Stomach (tissue), 9 donors: ENCODE measurements around the gene HDAC9. TPM values are rescaled to one million over a fixed set of nuclear protein-coding genes. Genes with fewer than 3 reads are reported as not detected.
A peak's percentile ranks its signal among the peaks of the same experiment; 100 is the strongest.

Source experiments
- DNase-seq, 2 donors: peaks; one replicate each; pipeline versions ENCODE4 v3.0.0 to v3.0.0-alpha.2; 2013 to 2019
- H3K27ac ChIP-seq, 5 donors: fragments of 200-600 bp in 4 of 5; sonication (generic) in 4 of 5; one replicate each; pipeline ENCODE4 v1.5.1; 2013 to 2019; ENCODE audit warnings: mild to moderate bottlenecking in 1 of 5, moderate library complexity in 1 of 5
- H3K27me3 ChIP-seq, 3 donors: fragments of 200-600 bp; sonication (generic); one replicate each; pipeline ENCODE4 v1.5.1; 2017 to 2019; ENCODE audit warnings: mixed run types in 1 of 3
- H3K36me3 ChIP-seq, 4 donors: fragments of 200-600 bp; sonication (generic); 1 replicate in 3 of 4; 2 replicates in 1 of 4; pipeline ENCODE4 v1.5.1; 2016 to 2019
- H3K4me1 ChIP-seq, 4 donors: fragments of 200-600 bp; sonication (generic); one replicate each; pipeline ENCODE4 v1.5.1; 2016 to 2019
- H3K4me3 ChIP-seq, 4 donors: fragments of 200-600 bp; sonication (generic) in 3 of 4; one replicate each; pipeline ENCODE4 v1.5.1; 2016 to 2019; ENCODE audit warnings: mild to moderate bottlenecking in 1 of 4
- H3K9me3 ChIP-seq, 4 donors: fragments of 200-600 bp; sonication (generic); one replicate each; pipeline ENCODE4 v1.5.1; 2016 to 2019
- CTCF ChIP-seq, 7 experiments: fragments of 450-650 bp in 4 of 7; fragments of 200-600 bp in 3 of 7; sonication (generic) in 3 of 7; IDR thresholded peaks; one replicate each; pipeline ENCODE4 v1.5.1; 2016 to 2019; ENCODE audit warnings: antibody characterized with exemption in 7 of 7, control low read depth in 2 of 7, mild to moderate bottlenecking in 1 of 7
- EP300 ChIP-seq: sonication (generic); formaldehyde crosslinking; IDR thresholded peaks from one replicate; pipeline ENCODE4 v1.6.1; 2017; ENCODE audit warnings: antibody characterized with exemption
- POLR2A ChIP-seq, 4 donors: fragments of 450-650 bp; IDR thresholded peaks; one replicate each; pipeline ENCODE4 v1.6.1; 2016; ENCODE audit warnings: antibody characterized with exemption in 4 of 4, control low read depth in 2 of 4, mild to moderate bottlenecking in 1 of 4, moderate library complexity in 1 of 4
- POLR2AphosphoS5 ChIP-seq, 3 donors: sonication (generic); formaldehyde crosslinking; IDR thresholded peaks; one replicate each; pipeline ENCODE4 v1.6.1; 2016; ENCODE audit warnings: antibody characterized with exemption in 3 of 3
- WGBS, 5 donors: extraction: QIAGEN DNeasy Blood & Tissue Kit in 3 of 5; methylation state at CpG; one replicate each; pipeline versions ENCODE4 v1.1.5 to v1.1.7; 2013 to 2018; 5-methylcytosine and 5-hydroxymethylcytosine counted together
- intact Hi-C: fragments of 100-400 bp; cut with DNase I; formaldehyde crosslinking; loops from one replicate; pipeline ENCODE4 v1.15.1; 2023; ENCODE audit warnings: low total_unique reads
- polyA plus RNA-seq, 3 donors: library from polyadenylated mRNA; stranded (reverse); fragments of 200-250 nt; gene quantifications; one replicate each; pipeline ENCODE4 v1.2.3, GENCODE V29; 2013
- total RNA-seq, 5 donors: library from RNA; depleted of rRNA; stranded (reverse); fragments of >200 nt; gene quantifications; one replicate each; pipeline versions ENCODE4 v1.1.0 to v1.2.3, GENCODE V29; 2014 to 2016
- donor health status: healthy with polysubstance abuse.
- donor health status: Bipolar disorder and iron deficiency.
- donor health status: healthy.

HDAC9 gene
- total and polyA plus RNA-seq, 8 donors, result 1.4 to 60.0 (median 9.8) TPM

GRCh38 chr7:18494406-18494805 is 1.1 kb upstream of the HDAC9 start:
- no peak for DNase-seq
- Histone ChIP-seq H3K9me3 (no peaks in the 10 kb centered on the region), H3K27me3 (no peaks in the 10 kb centered on the region), H3K27ac (peak overlapping the region in 1 of 5 donors; percentile 47), H3K4me3 (no peak overlapping the region), H3K36me3 (no peaks in the 10 kb centered on the region), H3K4me1 (peaks cover 0 to 47% (median 24%) of the 10 kb centered on the region in 4 donors)
- intact Hi-C loops, result no loop called here
- TF ChIP-seq POLR2A (IDR thresholded peaks at IDR 0.05) (no peak), POLR2AphosphoS5 (IDR thresholded peaks at IDR 0.05) (no peak), EP300 (no peak), CTCF (IDR thresholded peaks at IDR 0.05) (no peak)
- WGBS, 5 donors, result 87 to 97% (median 95%) methylated on average over 3 of the region's 3 CpGs

- H3K4me3 ChIP-seq, result peak overlapping the region; percentile 36 to 43 (median 39)
- WGBS, 5 donors, result 64 to 75% (median 69%) methylated on average over 3 of the region's 3 CpGs
- no peaks in the 10 kb centered on the region for H3K27me3 ChIP-seq
- peak overlapping the region in 3 of 5 donors; percentile 47 to 59 (median 55) for H3K27ac ChIP-seq
- TF ChIP-seq EP300, result no peak
- no peak for TF ChIP-seq POLR2A (IDR thresholded peaks at IDR 0.05)
- no peaks in the 10 kb centered on the region for H3K36me3 ChIP-seq
- DNase-seq, result peak in 1 of 2 donors; percentile 54
- intact Hi-C loops, result no loop called here
- peaks cover 0 to 52% (median 27%) of the 10 kb centered on the region in 4 donors for H3K4me1 ChIP-seq
- no peaks in the 10 kb centered on the region for H3K9me3 ChIP-seq
Observed at GRCh38 chr7:18494821-18495408, 634 bp upstream of the HDAC9 start.

GRCh38 chr7:18496341-18496700 is 772 bp downstream of the HDAC9 start:
- TF ChIP-seq EP300 (no peak), POLR2A (IDR thresholded peaks at IDR 0.05) (no peak), CTCF (IDR thresholded peaks at IDR 0.05) (no peak), POLR2AphosphoS5 (IDR thresholded peaks at IDR 0.05) (no peak)
- no peaks in the 10 kb centered on the region for H3K36me3 ChIP-seq
- H3K4me3 ChIP-seq, result peak overlapping the region; percentile 36 to 43 (median 39)
- H3K27me3 ChIP-seq, result no peaks in the 10 kb centered on the region
- peak overlapping the region in 3 of 5 donors; percentile 47 to 59 (median 55) for H3K27ac ChIP-seq
- DNase-seq, result no peak
- no peaks in the 10 kb centered on the region for H3K9me3 ChIP-seq
- intact Hi-C loops, result no loop called here
- WGBS, 5 donors, result 21 to 41% (median 29%) methylated on average over 3 of the region's 3 CpGs
- peaks cover 0 to 60% (median 32%) of the 10 kb centered on the region in 4 donors for H3K4me1 ChIP-seq

- Histone ChIP-seq H3K4me3 (peak overlapping the region in 2 of 4 donors; percentile 7 to 36), H3K27ac (no peak overlapping the region), H3K36me3 (no peaks in the 10 kb centered on the region), H3K4me1 (peaks cover 0 to 66% (median 35%) of the 10 kb centered on the region in 4 donors), H3K9me3 (no peaks in the 10 kb centered on the region), H3K27me3 (no peaks in the 10 kb centered on the region)
- no peak for DNase-seq
- WGBS, 5 donors, result 48 to 72% (median 53%) methylated on average over 3 of the region's 3 CpGs
- TF ChIP-seq CTCF (IDR thresholded peaks at IDR 0.05) (no peak), EP300 (no peak), POLR2AphosphoS5 (IDR thresholded peaks at IDR 0.05) (no peak)
- intact Hi-C loops, result no loop called here
Observed at GRCh38 chr7:18497082-18497481, 1.5 kb downstream of the HDAC9 start.

GRCh38 chr7:18497800-18498199 is 2.3 kb downstream of the HDAC9 start:
- Histone ChIP-seq H3K9me3 (no peaks in the 10 kb centered on the region), H3K36me3 (no peaks in the 10 kb centered on the region), H3K4me1 (peaks cover 0 to 73% (median 38%) of the 10 kb centered on the region in 4 donors), H3K27ac (no peak overlapping the region), H3K27me3 (no peaks in the 10 kb centered on the region), H3K4me3 (no peak overlapping the region)
- TF ChIP-seq CTCF (IDR thresholded peaks at IDR 0.05) (no peak), POLR2A (IDR thresholded peaks at IDR 0.05) (no peak), EP300 (no peak), POLR2AphosphoS5 (IDR thresholded peaks at IDR 0.05) (no peak)
- intact Hi-C loops, result no loop called here
- DNase-seq, result no peak
